OCI-LY7 (cell line): ENCODE measurements around the gene EDN2. TPM values are rescaled to one million over a fixed set of nuclear protein-coding genes. Genes with fewer than 3 reads are reported as not detected.

Experiments used
- BruUV-seq: library from RNA; stranded (reverse); fragments of 400-500 nt; replicated peaks from 2 replicates; lab custom pipeline; 2021; lab: Mats Ljungman, UMichigan
- CTCF ChIA-PET: fragments of 300-600 bp; sonication (Branson Sonifier 250); formaldehyde crosslinking; loops from one replicate; lab custom pipeline; 2022; ENCODE audit warnings: antibody characterized with exemption; ENCODE audit not compliant: unreplicated experiment; lab: Charles Lee
- POLR2A ChIA-PET: fragments of 300-600 bp; sonication (Branson Sonifier 250); formaldehyde crosslinking; loops from one replicate; lab custom pipeline; 2022; ENCODE audit warnings: antibody characterized with exemption; lab: Charles Lee
- DNase-seq: peaks from one replicate; pipeline ENCODE4 v3.0.0-alpha.2; 2015; ENCODE audit warnings: low spot score
- H2AFZ ChIP-seq: fragments of 200-600 bp; sonication (generic), shearing (Covaris generic); 2 replicates; pipeline ENCODE4 v1.6.1; 2014; ENCODE audit warnings: mild to moderate bottlenecking, antibody characterized with exemption, low read length, moderate library complexity
- H3K27ac ChIP-seq: fragments of 200-600 bp; sonication (generic); 2 replicates; pipeline ENCODE4 v1.5.1; 2014; ENCODE audit warnings: mixed run types, low read depth, mild to moderate bottlenecking, moderate library complexity, low read length, inconsistent platforms; ENCODE audit not compliant: poor library complexity, severe bottlenecking
- H3K36me3 ChIP-seq: fragments of 200-600 bp; sonication (generic); 2 replicates; pipeline ENCODE4 v1.6.1; 2014; ENCODE audit warnings: mild to moderate bottlenecking, antibody characterized with exemption, low read length, moderate library complexity, mixed read lengths; ENCODE audit not compliant: insufficient read depth
- H3K4me1 ChIP-seq: fragments of 200-600 bp; sonication (generic); 2 replicates; pipeline ENCODE4 v1.5.1; 2014; ENCODE audit warnings: mild to moderate bottlenecking, low read length; ENCODE audit not compliant: insufficient read depth, poor library complexity, severe bottlenecking
- H3K4me2 ChIP-seq: fragments of 200-600 bp; sonication (generic); 2 replicates; pipeline ENCODE4 v1.6.1; 2014; ENCODE audit warnings: mild to moderate bottlenecking, low read length
- H3K4me3 ChIP-seq: fragments of 200-600 bp; sonication (generic); 2 replicates; pipeline ENCODE4 v1.5.1; 2014; ENCODE audit warnings: mild to moderate bottlenecking, low read depth, low read length; ENCODE audit not compliant: poor library complexity, severe bottlenecking
- H3K79me2 ChIP-seq: fragments of 200-600 bp; sonication (generic); 2 replicates; pipeline ENCODE4 v1.6.1; 2016; ENCODE audit warnings: low read depth, mild to moderate bottlenecking, low read length, moderate library complexity, mixed read lengths; ENCODE audit not compliant: insufficient read depth
- H3K9me2 ChIP-seq: fragments of 200-600 bp; sonication (generic); 2 replicates; pipeline ENCODE4 v1.6.1; 2016; ENCODE audit warnings: mild to moderate bottlenecking, low read length, mixed read lengths; ENCODE audit not compliant: insufficient read depth
- H3K9me3 ChIP-seq: fragments of 200-600 bp; sonication (generic); 2 replicates; pipeline ENCODE4 v1.6.1; 2014; ENCODE audit warnings: mild to moderate bottlenecking, mixed run types, low read length, mixed read lengths
- H4K20me1 ChIP-seq: fragments of 200-600 bp; sonication (generic); 2 replicates; pipeline ENCODE4 v1.6.1; 2014; ENCODE audit warnings: mild to moderate bottlenecking, antibody characterized with exemption, low read length, moderate library complexity, mixed read lengths; ENCODE audit not compliant: insufficient read depth
- CTCF ChIP-seq: fragments of 200-600 bp; sonication (generic); conservative IDR thresholded peaks from 2 replicates; pipeline ENCODE4 v1.5.1; 2014; ENCODE audit warnings: mild to moderate bottlenecking, antibody characterized with exemption, low read length, moderate library complexity, mixed read lengths
- EZH2phosphoT487 ChIP-seq: fragments of 200-600 bp; sonication (generic); IDR thresholded peaks from 2 replicates; pipeline ENCODE4 v1.6.1; 2018; ENCODE audit warnings: low read depth, borderline replicate concordance, mild to moderate bottlenecking, mixed run types, antibody characterized with exemption, low read length, moderate library complexity, mixed read lengths
- intact Hi-C: fragments of 100-400 bp; cut with micrococcal nuclease; formaldehyde crosslinking; loops from one replicate; pipeline ENCODE4 v1.10.0; 2022; ENCODE audit not compliant: unreplicated experiment
- total RNA-seq, 2 experiments: library from RNA; depleted of rRNA in 1 of 2; stranded (reverse); fragments of >200 nt in 1 of 2; shearing (Covaris generic) in 1 of 2; gene quantifications; 2 replicates each; pipeline ENCODE4 v1.2.3, GENCODE V29; 2014 to 2022

Gene EDN2
- total RNA-seq, 2 experiments from 2014 or later: not detected

GRCh38 chr1:41519667-41520066 is 35.2 kb upstream of the EDN2 start:
- Histone ChIP-seq H3K9me2 (no peaks in the 10 kb centered on the region), H2AFZ (no peak overlapping the region), H3K27ac (no peak overlapping the region), H3K4me3 (no peak overlapping the region), H3K79me2 (no peaks in the 10 kb centered on the region), H3K36me3 (no peaks in the 10 kb centered on the region), H3K4me2 (no peak overlapping the region), H3K4me1 (no peaks in the 10 kb centered on the region), H3K9me3 (no peaks in the 10 kb centered on the region), H4K20me1 (no peaks in the 10 kb centered on the region)
- DNase-seq: no peak
- TF ChIP-seq EZH2phosphoT487 (no peak), CTCF (no peak)
- POLR2A ChIA-PET: no interaction called here
- BruUV-seq: no TSS peak
- intact Hi-C loops: loop anchor here (10.0 kb wide), 1 partner anchor 345 kb away; no protein-coding TSS in a partner anchor
- CTCF ChIA-PET: no interaction called here

- ChIA-PET POLR2A (interaction anchor here (0.6 to 0.7 kb wide), 2 partner anchors 10 to 539 kb away, joined by 3 to 4 read pairs; partner anchors contain the start of gene CTPS1), CTCF (no interaction called here)
- BruUV-seq: no TSS peak
- H3K4me3 ChIP-seq: no peak overlapping the region
- intact Hi-C loops: loop anchor here (10.0 kb wide), 1 partner anchor 346 kb away; no protein-coding TSS in a partner anchor
- no peaks in the 10 kb centered on the region for H3K79me2 ChIP-seq
- no peak for DNase-seq
- no peak overlapping the region for H2AFZ ChIP-seq
- no peaks in the 10 kb centered on the region for H4K20me1 ChIP-seq
- no peaks in the 10 kb centered on the region for H3K9me3 ChIP-seq
- H3K36me3 ChIP-seq: no peaks in the 10 kb centered on the region
- H3K4me1 ChIP-seq: no peaks in the 10 kb centered on the region
- H3K4me2 ChIP-seq: no peak overlapping the region
- no peak for TF ChIP-seq CTCF
- no peak for TF ChIP-seq EZH2phosphoT487
- no peaks in the 10 kb centered on the region for H3K9me2 ChIP-seq
- no peak overlapping the region for H3K27ac ChIP-seq
Measured at GRCh38 chr1:41518471-41518870, 34.0 kb upstream of the EDN2 start.

- no TSS peak for BruUV-seq
- Histone ChIP-seq H2AFZ (no peak overlapping the region), H3K4me1 (no peaks in the 10 kb centered on the region), H3K36me3 (no peaks in the 10 kb centered on the region), H4K20me1 (no peaks in the 10 kb centered on the region), H3K79me2 (no peaks in the 10 kb centered on the region), H3K4me2 (peak overlapping the region; percentile 11; the same call in 1 of the 2 replicates), H3K27ac (no peak overlapping the region), H3K9me3 (no peaks in the 10 kb centered on the region), H3K9me2 (no peaks in the 10 kb centered on the region), H3K4me3 (no peak overlapping the region)
- DNase-seq: no peak
- ChIA-PET CTCF (no interaction called here), POLR2A (no interaction called here)
- no peak for TF ChIP-seq CTCF
- no peak for TF ChIP-seq EZH2phosphoT487
- intact Hi-C loops: loop anchor here (10.0 kb wide), 1 partner anchor 348 kb away; no protein-coding TSS in a partner anchor
Measured at GRCh38 chr1:41517062-41517438, 32.6 kb upstream of the EDN2 start.
